ENCODE results near the gene SULT1A2. TPM values are rescaled to one million over a fixed set of nuclear protein-coding genes. Genes with fewer than 3 reads are reported as not detected.
A peak's percentile ranks its signal among the peaks of the same experiment; 100 is the strongest.

The SULT1A2 gene
- polyA plus RNA-seq, 6 donors from 2014 or later, result 0.20 TPM; not detected in 5

GRCh38 chr16:28592511-28592910, 4.3 kb downstream of the SULT1A2 start:
- peak overlapping the region in 2 of 6 donors; percentile 8 to 81 for H3K27ac Mint-ChIP-seq
- peaks cover 0 to 6% (median 2%) of the 10 kb centered on the region in 3 donors for H3K4me1 Mint-ChIP-seq
- H3K9me3 Mint-ChIP-seq, result no peaks in the 10 kb centered on the region
- ATAC-seq (ENCODE audit: low read depth in 2 of 2) (no peak), DNase-seq (no peak)
- H3K36me3 Mint-ChIP-seq, result peaks cover 0 to 11% of the 10 kb centered on the region in 2 donors
- H3K4me3 Mint-ChIP-seq, result no peak overlapping the region
- H3K27me3 Mint-ChIP-seq, result peaks cover 0 to 4% (median 4%) of the 10 kb centered on the region in 3 donors

GRCh38 chr16:28591355-28591754, 5.5 kb downstream of the SULT1A2 start:
- Mint-ChIP-seq H3K4me1 (peaks cover 0 to 6% (median 2%) of the 10 kb centered on the region in 3 donors), H3K27me3 (no peaks in the 10 kb centered on the region), H3K9me3 (no peaks in the 10 kb centered on the region), H3K4me3 (no peak overlapping the region), H3K27ac (no peak overlapping the region), H3K36me3 (peaks cover 0 to 17% of the 10 kb centered on the region in 2 donors)
- ATAC-seq (ENCODE audit: low read depth in 2 of 2) (no peak), DNase-seq (no peak)

DNA sequence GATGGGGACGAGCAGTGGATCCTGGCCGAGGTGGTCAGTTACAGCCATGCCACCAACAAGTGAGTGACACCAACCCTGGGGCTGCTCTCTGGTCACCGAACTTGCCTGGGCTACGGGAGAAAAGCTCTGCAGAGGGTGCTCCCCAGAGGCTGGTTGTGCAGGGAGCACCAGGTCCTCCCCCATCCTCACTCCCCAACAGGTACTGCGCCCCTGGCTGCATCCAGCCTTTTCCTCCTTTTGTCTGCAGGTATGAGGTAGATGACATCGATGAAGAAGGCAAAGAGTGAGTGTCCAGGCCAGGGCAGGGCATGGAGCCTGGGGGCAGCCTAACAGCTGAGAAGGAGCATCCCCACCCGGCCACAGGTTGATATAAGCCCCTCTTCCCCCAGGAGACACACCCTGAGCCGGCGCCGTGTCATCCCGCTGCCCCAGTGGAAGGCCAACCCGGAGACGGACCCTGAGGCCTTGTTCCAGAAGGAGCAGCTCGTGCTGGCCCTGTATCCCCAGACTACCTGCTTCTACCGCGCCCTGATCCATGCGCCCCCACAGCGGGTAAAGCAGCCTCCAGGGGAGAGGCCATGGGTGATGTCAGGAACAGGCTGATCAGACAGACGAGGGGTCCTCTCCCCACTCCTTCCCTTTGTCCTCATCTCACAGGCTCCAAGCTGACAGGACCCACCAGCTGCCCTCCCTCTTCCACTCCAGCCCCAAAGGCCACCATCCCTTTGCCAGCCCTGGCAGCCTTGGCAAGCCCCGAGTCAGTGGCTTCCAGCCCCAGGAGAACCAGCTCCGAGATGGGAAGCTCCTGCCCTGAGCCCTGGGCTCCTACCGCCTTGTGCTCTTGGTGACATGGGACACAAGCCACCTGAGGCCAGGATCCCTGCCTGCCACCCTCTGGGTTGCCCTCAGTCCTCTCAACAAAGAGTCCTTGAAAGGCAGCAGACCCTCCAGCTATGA, 6.2 kb downstream of the SULT1A2 start:
- peaks cover 3 to 21% of the 10 kb centered on the region in 2 donors for H3K36me3 Mint-ChIP-seq

DNA sequence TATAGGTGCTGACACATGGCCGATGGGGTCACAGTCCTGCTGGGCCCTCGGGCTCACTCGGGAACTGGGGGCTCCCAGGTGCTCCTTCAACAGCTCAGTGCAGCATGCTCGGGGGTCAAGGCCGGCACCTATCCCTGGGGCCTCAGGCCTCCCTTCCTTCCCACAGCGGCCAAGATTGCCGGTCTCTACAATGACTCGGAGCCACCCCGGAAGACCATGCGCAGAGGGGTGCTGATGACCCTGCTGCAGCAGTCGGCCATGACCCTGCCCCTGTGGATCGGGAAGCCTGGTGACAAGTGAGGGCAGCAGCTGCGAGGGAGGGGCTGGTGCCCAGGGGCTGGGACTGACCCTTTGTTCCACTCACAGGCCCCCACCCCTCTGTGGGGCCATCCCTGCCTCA, 6.9 kb downstream of the SULT1A2 start:
- Mint-ChIP-seq H3K4me3 (no peak overlapping the region), H3K36me3 (peaks cover 9 to 23% of the 10 kb centered on the region in 2 donors), H3K27me3 (no peaks in the 10 kb centered on the region), H3K27ac (peak overlapping the region in 1 of 6 donors; percentile 52), H3K9me3 (no peaks in the 10 kb centered on the region), H3K4me1 (peaks cover 0 to 6% (median 2%) of the 10 kb centered on the region in 3 donors)
- DNase-seq, result no peak
- ATAC-seq (ENCODE audit: low read depth in 2 of 2), result no peak

More for the DNA sequence above, 6.2 kb downstream of the SULT1A2 start:
- Mint-ChIP-seq H3K27ac (no peak overlapping the region), H3K9me3 (no peaks in the 10 kb centered on the region), H3K4me1 (peaks cover 0 to 6% (median 2%) of the 10 kb centered on the region in 3 donors), H3K4me3 (no peak overlapping the region), H3K27me3 (no peaks in the 10 kb centered on the region)
- no peak for DNase-seq
- no peak for ATAC-seq (ENCODE audit: low read depth in 2 of 2)

- Mint-ChIP-seq H3K27me3 (no peaks in the 10 kb centered on the region), H3K27ac (peak overlapping the region in 1 of 6 donors; percentile 49), H3K4me3 (peak overlapping the region in 1 of 8 donors; percentile 37), H3K9me3 (no peaks in the 10 kb centered on the region), H3K36me3 (peaks cover 12 to 23% of the 10 kb centered on the region in 2 donors), H3K4me1 (peaks cover 0 to 6% (median 2%) of the 10 kb centered on the region in 3 donors)
- no peak for DNase-seq
- no peak for ATAC-seq (ENCODE audit: low read depth in 2 of 2)
Observed at GRCh38 chr16:28589069-28589468, 7.8 kb downstream of the SULT1A2 start.

DNA sequence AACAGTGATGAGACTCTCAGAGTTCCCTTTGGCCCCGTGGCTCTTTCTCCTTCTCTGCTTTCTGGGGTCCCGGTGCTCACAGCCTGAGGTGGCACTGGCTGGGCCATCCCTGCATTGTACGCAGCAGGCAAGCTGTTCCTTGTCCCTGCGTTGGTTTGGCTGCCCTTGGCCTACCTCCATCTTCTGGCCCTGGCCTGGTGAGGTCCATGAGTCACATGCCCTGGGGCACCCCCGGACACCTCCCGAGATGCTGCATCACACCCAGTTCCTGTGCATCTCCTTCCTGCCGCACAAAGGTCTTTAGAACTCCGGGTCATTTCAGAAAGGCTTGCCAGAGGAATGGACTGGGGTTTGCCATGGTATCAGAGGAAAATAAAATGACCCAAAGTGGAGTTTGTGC, 9.5 kb downstream of the SULT1A2 start:
- Mint-ChIP-seq H3K36me3 (peaks cover 17 to 33% of the 10 kb centered on the region in 2 donors), H3K27ac (peak overlapping the region in 1 of 6 donors; percentile 42), H3K4me1 (no peaks in the 10 kb centered on the region), H3K9me3 (no peaks in the 10 kb centered on the region), H3K4me3 (no peak overlapping the region), H3K27me3 (no peaks in the 10 kb centered on the region)
- DNase-seq (no peak), ATAC-seq (ENCODE audit: low read depth in 2 of 2) (no peak)

DNA sequence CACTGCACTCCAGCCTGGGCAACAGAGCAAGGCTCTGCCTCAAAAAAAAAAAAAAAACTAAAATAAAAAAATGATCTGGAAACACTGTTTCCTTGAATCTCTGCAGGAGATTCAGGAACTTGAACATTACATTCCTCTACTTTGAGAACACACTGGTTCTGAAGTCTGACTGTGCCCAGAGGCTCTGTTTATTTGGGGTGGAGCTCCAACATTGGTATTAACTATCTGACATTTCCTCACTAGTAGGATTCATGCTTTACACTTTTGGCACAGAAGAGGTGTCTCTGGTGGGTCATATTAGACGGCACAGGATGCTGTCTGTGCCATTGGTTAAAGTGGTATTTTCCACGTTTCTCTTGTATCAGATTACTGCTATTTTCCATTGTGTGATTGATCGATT, 10.4 kb downstream of the SULT1A2 start:
- no peaks in the 10 kb centered on the region for H3K4me1 Mint-ChIP-seq
- no peaks in the 10 kb centered on the region for H3K27me3 Mint-ChIP-seq
- H3K4me3 Mint-ChIP-seq, result no peak overlapping the region
- no peak overlapping the region for H3K27ac Mint-ChIP-seq
- peaks cover 17 to 40% of the 10 kb centered on the region in 2 donors for H3K36me3 Mint-ChIP-seq
- no peak for ATAC-seq (ENCODE audit: low read depth in 2 of 2)
- DNase-seq, result no peak
- H3K9me3 Mint-ChIP-seq, result no peaks in the 10 kb centered on the region

GRCh38 chr16:28585674-28586073, 11.2 kb downstream of the SULT1A2 start:
- Mint-ChIP-seq H3K9me3 (no peaks in the 10 kb centered on the region), H3K27me3 (no peaks in the 10 kb centered on the region), H3K27ac (peak overlapping the region in 1 of 6 donors; percentile 59), H3K4me1 (no peaks in the 10 kb centered on the region), H3K4me3 (peak overlapping the region in 1 of 8 donors; percentile 42), H3K36me3 (peaks cover 17 to 40% of the 10 kb centered on the region in 2 donors)
- ATAC-seq (ENCODE audit: low read depth in 2 of 2) (no peak), DNase-seq (no peak)

- Mint-ChIP-seq H3K27me3 (no peaks in the 10 kb centered on the region), H3K4me1 (peaks cover 0 to 4% (median 0%) of the 10 kb centered on the region in 3 donors), H3K4me3 (no peak overlapping the region), H3K36me3 (peaks cover 16 to 21% of the 10 kb centered on the region in 2 donors), H3K27ac (peak overlapping the region in 1 of 6 donors; percentile 39), H3K9me3 (no peaks in the 10 kb centered on the region)
- no peak for DNase-seq
- no peak for ATAC-seq (ENCODE audit: low read depth in 2 of 2)
Observed at GRCh38 chr16:28580726-28581315, 16.0 kb downstream of the SULT1A2 start.

DNA sequence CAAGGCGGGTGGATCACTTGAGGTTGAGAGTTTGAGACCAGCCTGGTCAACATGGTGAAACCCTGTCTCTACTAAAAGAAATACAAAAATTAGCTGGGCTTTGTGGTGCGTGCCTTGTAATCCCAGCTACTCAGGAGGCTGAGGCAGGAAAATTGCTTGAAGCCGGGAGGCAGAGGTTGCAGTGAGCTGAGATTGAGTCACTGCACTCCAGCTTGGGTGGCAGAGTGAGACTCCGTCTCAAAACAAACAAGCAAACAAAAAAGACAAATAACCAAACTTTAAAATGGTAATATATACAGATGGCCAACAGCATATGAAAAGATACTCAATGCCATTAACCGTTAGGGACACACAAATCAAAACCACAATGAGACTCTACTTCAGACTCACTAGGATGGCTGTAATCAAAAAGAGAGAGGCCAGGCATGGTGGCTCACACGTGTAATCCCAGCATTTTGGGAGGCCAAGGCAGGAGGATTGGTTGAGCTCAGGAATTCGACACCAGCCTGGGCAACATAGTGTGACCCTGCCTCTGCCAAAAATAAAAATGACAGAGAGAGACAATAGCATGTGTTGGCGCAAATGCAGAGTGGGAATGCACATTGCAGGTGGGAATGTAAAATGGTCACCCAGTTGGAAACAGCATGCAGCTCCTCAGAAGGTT, 21.3 kb downstream of the SULT1A2 start:
- no peak for ATAC-seq (ENCODE audit: low read depth in 2 of 2)
- H3K27ac Mint-ChIP-seq, result no peak overlapping the region
- DNase-seq, result no peak
- peaks cover 24 to 30% (median 27%) of the 10 kb centered on the region in 3 donors for H3K4me1 Mint-ChIP-seq
- no peak overlapping the region for H3K4me3 Mint-ChIP-seq
- no peaks in the 10 kb centered on the region for H3K27me3 Mint-ChIP-seq
- H3K9me3 Mint-ChIP-seq, result no peaks in the 10 kb centered on the region
- H3K36me3 Mint-ChIP-seq, result no peaks in the 10 kb centered on the region

DNA sequence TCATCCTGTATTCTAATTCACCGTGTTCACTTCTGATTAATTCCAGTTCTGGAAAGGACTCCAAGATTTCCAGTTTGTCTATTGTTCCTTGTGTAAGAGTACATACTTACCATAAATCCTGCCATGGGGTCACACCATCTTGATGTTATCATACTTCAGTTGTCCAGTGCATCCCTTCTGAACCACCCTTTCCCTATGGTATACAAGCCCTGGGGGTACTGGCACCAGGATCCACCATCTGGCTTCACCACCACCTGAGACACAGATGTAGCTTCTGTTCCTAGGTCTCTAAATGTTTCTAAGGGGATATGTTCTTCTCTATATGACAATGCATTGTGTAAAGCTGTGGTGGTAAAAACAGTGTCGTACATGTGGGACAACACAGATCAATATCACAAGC, 21.9 kb downstream of the SULT1A2 start:
- ATAC-seq (ENCODE audit: low read depth in 2 of 2), result no peak
- DNase-seq, result no peak
- Mint-ChIP-seq H3K27ac (peak overlapping the region in 3 of 6 donors; percentile 1 to 49 (median 48)), H3K4me1 (peaks cover 24 to 30% (median 27%) of the 10 kb centered on the region in 3 donors), H3K4me3 (peak overlapping the region in 1 of 8 donors; percentile 40), H3K36me3 (no peaks in the 10 kb centered on the region), H3K27me3 (no peaks in the 10 kb centered on the region), H3K9me3 (no peaks in the 10 kb centered on the region)

- peak overlapping the region in 4 of 6 donors; percentile 5 to 91 (median 42) for H3K27ac Mint-ChIP-seq
- H3K4me1 Mint-ChIP-seq, result peaks cover 24 to 30% (median 29%) of the 10 kb centered on the region in 3 donors
- H3K27me3 Mint-ChIP-seq, result no peaks in the 10 kb centered on the region
- DNase-seq (no peak), ATAC-seq (ENCODE audit: low read depth in 2 of 2) (no peak)
- no peaks in the 10 kb centered on the region for H3K9me3 Mint-ChIP-seq
- H3K36me3 Mint-ChIP-seq, result no peaks in the 10 kb centered on the region
- H3K4me3 Mint-ChIP-seq, result peak overlapping the region in 1 of 8 donors; percentile 55
Observed at GRCh38 chr16:28573738-28574718, 22.8 kb downstream of the SULT1A2 start.
